ENCODE results near the gene APEH.
"Not testable (repeated sequence)": the region's sequence is repeated elsewhere in the genome, so short reads cannot be mapped to it uniquely, and the experiment has no call there.

Gene APEH

GRCh38 chr3:49686769-49687423, 12.7 kb downstream of the APEH start:
- peak; percentile 20 for DNase-seq (ENCODE audit: low read depth)
- peak overlapping the region; percentile 35 for H3K4me3 ChIP-seq (ENCODE audit: low read depth, low read length)

DNA sequence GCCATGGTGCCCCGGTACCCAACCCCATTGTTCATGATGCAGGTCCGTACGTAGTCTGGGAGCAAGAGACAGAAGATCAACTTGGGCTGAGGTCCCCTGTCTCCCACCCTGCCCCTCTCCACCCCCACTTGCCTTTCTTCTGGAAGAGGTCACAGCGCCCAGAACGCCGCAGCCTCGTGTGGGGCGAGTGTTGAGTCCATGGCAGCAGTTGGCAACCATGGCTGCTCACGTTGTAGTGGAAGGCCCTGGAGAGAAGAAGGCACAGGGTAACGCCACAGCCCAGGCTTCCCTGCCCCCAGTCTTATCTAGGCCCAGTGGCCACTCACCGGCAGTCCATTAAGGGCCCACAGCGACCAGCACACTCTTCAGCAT, 13.3 kb downstream of the APEH start:
- not testable (repeated sequence) for DNase-seq (ENCODE audit: low read depth); H3K4me3 ChIP-seq (ENCODE audit: low read depth, low read length)

- not testable (repeated sequence) for DNase-seq (ENCODE audit: low read depth)
- peak overlapping the region; percentile 95 for H3K4me3 ChIP-seq (ENCODE audit: low read depth, low read length)
Measured at GRCh38 chr3:49688338-49689045, 14.3 kb downstream of the APEH start.

DNA sequence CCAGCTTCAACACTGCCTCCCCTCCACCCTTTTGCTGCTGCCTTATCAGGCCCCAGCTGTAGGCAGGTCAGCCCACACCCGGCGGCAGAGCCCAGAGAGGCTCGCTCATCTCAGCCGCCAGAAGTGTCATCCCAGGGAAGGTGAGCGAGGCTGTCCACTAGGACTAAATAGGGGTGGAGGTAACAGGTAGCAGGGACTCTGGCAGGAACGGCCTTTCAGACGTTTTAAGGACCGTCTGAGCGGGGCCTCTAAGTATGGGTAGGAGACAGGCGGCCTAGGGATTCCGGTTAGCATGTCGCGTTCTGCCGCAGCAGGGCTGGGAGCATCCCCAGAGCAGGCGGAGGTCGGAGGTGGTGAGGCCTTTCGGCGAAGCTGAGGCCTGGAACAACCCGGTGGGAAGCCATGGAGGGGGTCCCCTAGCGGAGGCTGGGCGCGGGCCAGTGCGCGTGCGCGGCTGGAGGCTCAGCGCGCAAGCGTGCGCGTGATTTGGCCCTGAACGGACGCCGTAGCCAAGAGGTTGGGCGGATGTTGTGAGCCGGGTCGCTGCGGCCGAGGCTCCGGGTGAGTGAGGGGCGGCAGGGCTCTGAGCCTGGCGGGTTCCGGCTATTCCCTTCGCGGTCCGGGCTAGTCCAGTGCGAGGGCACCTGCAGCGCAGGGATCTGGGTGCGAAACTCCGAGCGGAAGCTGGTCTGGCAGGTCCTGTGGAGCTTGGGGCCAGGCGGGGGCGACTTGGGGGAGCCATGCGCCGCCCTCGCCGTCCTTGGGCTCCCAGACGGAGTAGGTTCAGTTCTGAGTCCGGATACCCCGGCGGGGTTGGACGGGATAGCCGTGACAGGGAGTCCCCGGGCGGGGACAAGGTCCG, 15.1 kb downstream of the APEH start, which contains the start of the genes MST1 and RNF123:
TSS of gene MST1 (minus strand) at position 429 of the 862 bp plus-strand sequence. CDS start 783 bp downstream, outside the sequence.
TSS of gene RNF123 (plus strand) at position 512 of the 862 bp plus-strand sequence. CDS start 1,609 bp downstream, outside the sequence.
- peak; percentile 68 for DNase-seq (ENCODE audit: low read depth)
- peak within 1 kb of the TSS; percentile 95 for H3K4me3 ChIP-seq (ENCODE audit: low read depth, low read length)

- peak overlapping the region; percentile 95 for H3K4me3 ChIP-seq (ENCODE audit: low read depth, low read length)
- not testable (repeated sequence) for DNase-seq (ENCODE audit: low read depth)
Measured at GRCh38 chr3:49689908-49690624, 15.9 kb downstream of the APEH start.

GRCh38 chr3:49690856-49691255, 16.7 kb downstream of the APEH start:
- H3K4me3 ChIP-seq (ENCODE audit: low read depth, low read length); DNase-seq (ENCODE audit: low read depth): not testable (repeated sequence)

GRCh38 chr3:49691481-49691880, 17.3 kb downstream of the APEH start:
- H3K4me3 ChIP-seq (ENCODE audit: low read depth, low read length); DNase-seq (ENCODE audit: low read depth): not testable (repeated sequence)

DNA sequence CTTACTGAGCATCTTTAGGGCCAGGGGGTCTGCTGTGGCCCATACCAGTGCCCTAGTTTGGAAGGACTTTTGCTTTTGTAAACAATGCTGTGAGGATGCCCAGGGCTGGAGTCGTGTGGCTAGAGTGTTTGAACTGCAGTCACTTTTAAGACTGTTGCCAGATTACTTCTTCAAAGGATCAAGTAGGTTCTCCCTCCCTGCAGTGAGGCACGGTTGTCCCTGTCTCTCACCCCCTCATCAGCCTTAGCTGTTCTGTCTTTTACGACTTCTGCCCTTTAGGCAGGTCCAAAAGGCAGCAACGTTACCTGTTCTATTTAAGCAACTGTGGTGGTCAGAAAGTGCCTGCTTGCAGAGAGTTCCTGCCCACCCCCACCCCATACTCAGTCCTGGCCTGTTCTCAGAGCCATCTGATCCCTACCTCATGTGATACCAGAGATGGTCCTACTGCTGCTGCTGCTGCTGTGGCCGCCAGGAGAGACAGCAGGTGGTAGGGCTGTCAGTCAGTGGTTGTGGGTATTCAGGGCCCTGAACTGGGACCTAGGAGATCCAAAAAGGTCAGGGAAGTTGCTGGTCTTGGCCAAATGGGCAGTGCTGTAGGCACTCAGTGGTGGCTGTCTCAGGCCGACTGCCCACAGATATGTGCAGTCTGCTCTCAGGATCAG, 20.4 kb downstream of the APEH start:
- not testable (repeated sequence) for DNase-seq (ENCODE audit: low read depth); H3K4me3 ChIP-seq (ENCODE audit: low read depth, low read length)

DNA sequence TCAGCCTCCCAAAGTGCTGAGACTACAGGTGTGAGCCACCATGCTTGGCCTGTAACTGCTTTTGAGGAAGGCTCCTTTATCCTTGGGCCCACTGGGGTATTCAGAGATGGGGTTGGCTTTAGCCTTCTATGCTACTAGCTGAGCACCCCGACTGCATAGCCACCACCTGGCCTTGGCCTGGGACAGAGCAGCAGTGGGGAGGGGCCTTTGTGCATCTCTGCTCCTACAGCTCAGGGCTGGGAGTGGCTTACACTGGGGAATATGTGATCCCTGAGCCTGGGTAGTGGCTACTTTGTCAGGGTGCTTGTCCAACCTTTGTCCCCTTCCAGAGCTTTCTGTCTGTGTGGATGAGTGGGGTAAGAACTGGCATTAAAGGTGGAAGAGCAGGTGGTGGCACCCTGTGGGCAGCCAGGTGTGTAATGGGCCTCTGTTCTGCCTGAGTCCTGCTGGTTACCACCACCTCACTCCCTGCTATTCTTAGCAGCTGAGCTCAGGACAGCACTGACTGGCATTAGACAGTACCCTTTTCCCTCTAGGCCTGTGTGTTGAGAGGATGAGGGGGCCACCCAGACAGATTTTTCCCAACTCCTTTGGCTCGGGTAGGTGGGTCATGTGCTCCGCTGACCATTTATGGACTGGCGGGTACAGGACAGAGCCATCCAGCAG, 21.3 kb downstream of the APEH start:
- not testable (repeated sequence) for DNase-seq (ENCODE audit: low read depth); H3K4me3 ChIP-seq (ENCODE audit: low read depth, low read length)

DNA sequence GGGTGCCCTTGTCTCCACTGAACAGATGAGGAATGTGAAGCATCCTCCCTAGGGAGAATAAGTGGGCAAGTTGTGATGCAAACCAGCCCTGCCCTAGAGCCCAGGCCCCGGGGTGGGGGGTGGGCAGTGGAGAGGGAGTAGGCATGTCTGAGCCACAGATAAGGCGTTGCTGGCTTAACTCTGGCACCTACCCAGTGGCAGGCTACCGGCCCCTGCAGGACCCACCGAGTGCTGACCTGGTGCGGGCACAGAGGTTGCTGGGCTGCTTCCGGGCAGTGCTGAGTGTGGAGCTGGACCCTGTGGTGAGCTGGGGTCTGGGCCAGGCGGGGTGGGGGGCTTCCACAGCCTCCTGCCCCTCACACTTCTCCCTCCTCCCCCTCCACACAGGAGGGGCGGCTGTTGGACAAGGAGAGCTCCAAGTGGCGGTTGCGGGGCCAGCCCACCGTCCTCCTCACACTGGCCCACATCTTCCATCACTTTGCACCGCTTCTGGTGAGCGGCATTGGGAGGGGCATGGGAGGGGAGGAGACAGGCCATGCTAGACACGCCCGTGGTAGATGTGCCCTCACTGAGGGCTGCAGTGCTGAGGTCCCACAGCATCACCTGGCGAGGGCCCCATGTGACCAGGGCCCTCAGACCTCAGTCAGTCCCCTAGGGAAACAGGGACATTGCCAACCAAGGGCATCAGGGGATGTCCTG, 25.3 kb downstream of the APEH start:
- DNase-seq (ENCODE audit: low read depth): no peak
- no peak overlapping the region for H3K4me3 ChIP-seq (ENCODE audit: low read depth, low read length)

GRCh38 chr3:49700014-49700413, 25.9 kb downstream of the APEH start:
- DNase-seq (ENCODE audit: low read depth): no peak
- H3K4me3 ChIP-seq (ENCODE audit: low read depth, low read length): no peak overlapping the region

- DNase-seq (ENCODE audit: low read depth): no peak
- H3K4me3 ChIP-seq (ENCODE audit: low read depth, low read length): no peak overlapping the region
Measured at GRCh38 chr3:49700453-49701128, 26.4 kb downstream of the APEH start.

DNA sequence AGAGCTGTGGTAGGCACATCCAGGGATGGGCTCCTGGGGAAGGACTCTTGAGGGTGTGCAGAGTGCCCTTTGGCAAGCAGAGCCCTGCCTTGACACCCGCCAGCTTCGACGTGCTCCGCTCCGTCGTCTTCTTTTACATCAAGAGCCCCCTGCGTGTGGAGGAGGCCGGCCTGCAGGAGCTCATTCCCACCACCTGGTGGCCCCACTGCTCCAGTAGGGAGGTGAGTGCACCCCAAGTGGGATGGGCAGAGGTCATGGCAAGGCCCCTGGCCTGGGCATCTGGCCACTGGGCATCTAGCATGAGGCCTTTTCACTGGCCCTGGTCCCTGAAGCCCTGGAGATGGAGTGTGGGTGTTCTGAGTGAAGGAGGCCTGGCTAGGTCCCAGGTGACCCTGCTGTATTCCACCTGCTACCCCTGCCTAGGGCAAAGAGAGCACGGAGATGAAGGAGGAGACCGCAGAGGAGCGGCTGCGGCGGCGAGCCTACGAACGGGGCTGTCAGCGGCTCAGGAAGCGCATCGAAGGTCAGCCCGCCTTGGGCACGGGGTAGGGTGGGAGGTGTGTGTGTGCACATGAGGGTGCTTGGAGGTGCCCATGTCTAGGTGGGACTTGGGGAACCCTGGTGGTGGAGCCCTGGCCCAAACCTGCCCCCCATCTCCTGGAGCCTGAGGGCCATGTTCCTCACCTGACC, 27.4 kb downstream of the APEH start:
- DNase-seq (ENCODE audit: low read depth): no peak
- H3K4me3 ChIP-seq (ENCODE audit: low read depth, low read length): no peak overlapping the region

- no peak for DNase-seq (ENCODE audit: low read depth)
- H3K4me3 ChIP-seq (ENCODE audit: low read depth, low read length): no peak overlapping the region
Measured at GRCh38 chr3:49702672-49703071, 28.5 kb downstream of the APEH start.

GRCh38 chr3:49703443-49703927, 29.3 kb downstream of the APEH start:
- H3K4me3 ChIP-seq (ENCODE audit: low read depth, low read length): no peak overlapping the region
- no peak for DNase-seq (ENCODE audit: low read depth)

GRCh38 chr3:49703956-49704355, 29.8 kb downstream of the APEH start:
- no peak for DNase-seq (ENCODE audit: low read depth)
- H3K4me3 ChIP-seq (ENCODE audit: low read depth, low read length): no peak overlapping the region

- DNase-seq (ENCODE audit: low read depth): no peak
- no peak overlapping the region for H3K4me3 ChIP-seq (ENCODE audit: low read depth, low read length)
Measured at GRCh38 chr3:49704629-49705028, 30.5 kb downstream of the APEH start.
